Embryonic facial prominence (tissue), 1 donor: Measurements from ENCODE around the gene COPRS.
A peak's percentile ranks its signal among the peaks of the same experiment; 100 is the strongest.
"Not testable (repeated sequence)": the region's sequence is repeated elsewhere in the genome, so short reads cannot be mapped to it uniquely, and the experiment has no call there.

Experiments used
- DNase-seq: peaks from one replicate; pipeline ENCODE4 v3.0.0-alpha.2; 2016; ENCODE audit errors: extremely low spot score

Gene COPRS

DNA sequence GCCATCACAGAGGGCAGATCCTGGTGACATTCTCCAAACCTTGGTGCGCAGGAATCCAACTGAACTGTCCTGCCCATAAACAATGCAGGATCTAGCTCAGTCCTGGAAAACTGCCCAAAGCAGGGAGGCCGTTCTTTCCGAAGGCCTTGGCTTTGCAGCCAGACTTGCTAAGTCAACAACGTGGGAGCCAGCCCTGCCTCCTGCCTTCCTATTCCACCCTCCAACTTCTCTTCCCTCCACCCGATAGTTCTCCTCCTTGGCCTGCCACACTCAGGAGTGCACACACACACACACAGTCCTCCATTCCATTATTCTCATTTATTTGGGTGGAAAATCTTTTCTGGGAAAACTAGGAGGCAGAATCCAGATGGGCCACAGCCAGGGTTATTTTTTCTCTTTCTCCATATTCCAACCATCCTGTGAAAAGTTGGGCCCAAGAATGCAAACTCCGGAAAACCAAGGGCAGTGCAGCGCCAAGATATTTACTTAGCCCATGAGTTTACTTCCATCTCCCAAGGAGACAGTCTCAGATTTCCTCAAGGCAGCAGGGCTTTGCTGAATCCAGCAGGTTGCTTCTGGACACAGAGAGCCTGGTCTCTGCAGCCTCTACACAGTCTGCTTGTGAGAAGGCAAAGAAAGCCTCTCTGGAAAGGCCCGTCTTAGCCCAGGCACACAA lies 15.8 kb downstream of the COPRS start:
- DNase-seq, result no peak

- DNase-seq, result peak; percentile 48
Measured at GRCh38 chr17:31842195-31843069, 16.6 kb downstream of the COPRS start.

DNA sequence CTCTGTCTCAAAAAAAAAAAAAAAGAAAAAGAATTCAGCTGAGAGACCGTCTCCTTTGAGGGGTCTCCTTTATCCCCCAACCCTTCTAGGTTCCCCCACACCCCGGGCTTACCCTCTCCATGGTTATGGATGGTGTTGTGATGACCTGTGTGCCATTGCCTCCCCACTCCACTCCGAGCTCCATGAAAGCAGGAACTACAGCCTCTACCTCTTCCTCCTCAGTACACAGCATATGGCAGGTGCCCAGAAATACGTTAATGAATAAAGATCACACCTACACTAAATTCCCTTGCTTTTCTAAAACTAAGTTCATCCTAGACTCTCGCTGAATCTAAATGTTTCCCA lies 17.2 kb downstream of the COPRS start:
- no peak for DNase-seq

GRCh38 chr17:31838636-31839225 lies 20.3 kb downstream of the COPRS start:
- DNase-seq, result no peak

DNA sequence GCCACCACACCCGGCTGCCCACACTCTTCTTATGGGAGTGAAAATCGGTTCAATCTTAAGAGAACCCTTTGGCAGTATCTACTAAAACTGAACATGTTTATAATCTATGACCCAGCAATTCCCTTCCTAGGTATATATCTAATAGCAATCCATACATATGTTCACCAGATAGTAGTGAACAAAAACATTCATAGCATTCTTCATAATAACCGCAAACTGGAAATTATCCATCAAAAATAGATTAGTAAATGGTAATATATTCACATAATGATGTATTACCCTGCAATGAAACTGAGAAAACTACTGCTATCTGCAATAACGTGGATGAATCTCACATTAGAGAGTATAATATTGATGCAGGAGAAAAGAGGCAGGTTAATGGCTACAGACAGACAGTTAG lies 23.1 kb downstream of the COPRS start:
- DNase-seq, result no peak

GRCh38 chr17:31834448-31834847 lies 24.6 kb downstream of the COPRS start:
- DNase-seq, result no peak

GRCh38 chr17:31832746-31833145 lies 26.3 kb downstream of the COPRS start:
- DNase-seq, result no peak

DNA sequence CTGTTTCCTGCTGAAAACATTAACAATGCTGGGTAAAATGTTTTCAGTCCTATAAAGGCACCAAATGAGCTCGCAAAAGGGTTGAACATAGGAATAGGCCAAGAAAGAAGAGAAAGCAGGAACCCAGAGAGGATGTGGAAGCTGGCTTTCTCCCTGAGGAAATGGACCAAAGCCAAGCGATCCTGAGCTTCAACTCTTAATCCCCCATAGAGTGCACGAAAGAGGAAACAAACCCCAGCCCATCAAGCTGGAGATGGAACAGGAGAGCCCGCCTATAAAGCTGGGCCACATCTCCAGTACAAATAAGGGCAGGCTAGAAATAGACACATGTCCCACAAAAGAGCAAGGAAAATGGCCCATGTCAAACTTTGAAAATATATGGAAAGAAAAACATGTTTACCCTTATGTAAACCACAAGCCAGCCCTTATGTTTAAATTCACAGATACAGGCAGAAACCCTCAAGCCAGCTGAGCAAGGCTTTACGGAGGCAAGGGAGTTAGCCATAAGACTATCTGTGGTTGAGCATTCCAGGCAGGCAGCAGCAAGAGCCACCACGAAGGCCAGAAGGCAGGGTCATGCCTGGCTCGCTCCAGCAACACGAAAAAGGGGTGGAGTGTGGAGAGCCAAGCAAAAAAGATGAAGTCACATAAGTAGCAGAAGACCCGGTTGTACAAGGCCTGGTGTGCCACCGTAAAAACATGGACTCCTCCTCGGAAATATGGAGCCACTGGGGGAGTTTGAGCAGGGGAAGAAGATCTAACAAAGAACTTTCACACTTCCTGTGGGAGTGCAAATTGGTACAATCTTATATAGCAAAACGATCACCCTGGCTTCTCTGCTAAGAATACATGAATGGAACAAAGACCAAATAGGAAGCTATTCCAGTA lies 27.8 kb downstream of the COPRS start:
- no peak for DNase-seq

DNA sequence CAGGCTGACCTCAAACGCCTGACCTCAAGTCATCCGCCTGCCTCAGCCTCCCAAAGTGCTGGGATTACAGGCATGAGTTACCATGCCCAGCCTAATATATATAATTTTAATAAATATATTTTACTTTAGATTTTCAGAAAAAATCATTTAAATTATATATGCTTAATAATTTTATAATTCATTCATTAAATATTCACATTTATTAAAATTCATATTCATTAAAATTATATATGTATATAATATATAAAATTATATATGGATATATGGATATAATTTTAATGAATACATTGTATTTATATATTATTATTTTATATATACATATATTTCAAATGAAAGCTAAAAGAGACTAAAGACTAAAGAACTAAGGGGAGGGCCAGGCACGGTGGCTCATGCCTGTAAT lies 29.4 kb downstream of the COPRS start:
- DNase-seq, result no peak

DNA sequence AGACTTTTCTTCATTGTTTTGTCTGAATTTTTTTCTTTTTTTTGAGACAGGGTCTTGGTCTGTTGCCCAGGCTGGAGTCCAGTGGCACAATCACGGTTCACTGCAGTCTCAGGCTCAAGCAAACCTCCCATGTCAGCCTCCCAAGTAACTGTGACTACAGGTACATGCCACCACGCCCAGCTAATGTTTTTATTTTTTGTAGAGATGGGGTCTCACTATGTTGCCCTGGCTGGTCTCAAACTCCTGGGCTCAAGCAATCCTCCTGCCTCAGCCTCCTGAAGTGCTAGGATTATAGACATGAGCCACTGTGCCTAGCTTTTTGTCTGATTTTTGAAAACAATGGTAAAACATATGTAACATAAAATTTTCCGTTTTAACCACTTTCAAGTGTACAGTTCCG lies 30.1 kb downstream of the COPRS start:
- DNase-seq, result not testable (repeated sequence)

DNA sequence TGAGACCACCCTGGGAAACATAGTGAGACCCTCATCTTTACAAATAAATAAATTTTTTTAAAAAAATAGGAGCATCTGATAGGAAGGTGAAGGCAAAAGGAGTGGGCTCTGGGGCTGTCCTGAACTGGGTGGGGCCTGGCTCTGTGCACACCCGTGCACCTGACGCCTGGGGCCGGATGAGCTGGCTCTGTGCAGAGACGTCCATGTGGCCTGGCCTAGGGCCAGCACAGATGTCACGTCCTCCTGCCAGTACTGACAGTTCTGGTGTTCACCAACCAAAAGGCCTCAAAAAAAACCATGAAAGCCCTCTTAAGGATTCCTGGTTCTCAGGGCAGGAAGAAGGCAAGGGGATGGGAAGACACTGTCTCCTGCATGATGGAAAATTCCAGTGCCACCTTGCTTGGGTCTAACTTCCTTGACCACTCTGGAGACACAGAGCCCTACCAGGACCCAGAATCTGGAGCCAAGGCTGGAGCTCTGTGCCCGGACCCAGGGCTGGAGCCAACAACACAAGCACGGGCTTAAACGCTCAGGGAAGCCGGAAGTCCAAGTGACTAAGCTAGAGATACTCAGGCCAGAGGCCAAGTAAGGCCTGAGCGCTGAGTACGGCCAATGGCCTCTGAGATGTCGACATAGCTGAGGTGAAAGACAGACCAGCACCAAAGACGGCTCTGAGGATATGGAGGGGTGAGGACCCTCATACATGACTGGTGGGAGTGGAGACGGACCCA lies 32.9 kb downstream of the COPRS start:
- DNase-seq, result no peak

DNA sequence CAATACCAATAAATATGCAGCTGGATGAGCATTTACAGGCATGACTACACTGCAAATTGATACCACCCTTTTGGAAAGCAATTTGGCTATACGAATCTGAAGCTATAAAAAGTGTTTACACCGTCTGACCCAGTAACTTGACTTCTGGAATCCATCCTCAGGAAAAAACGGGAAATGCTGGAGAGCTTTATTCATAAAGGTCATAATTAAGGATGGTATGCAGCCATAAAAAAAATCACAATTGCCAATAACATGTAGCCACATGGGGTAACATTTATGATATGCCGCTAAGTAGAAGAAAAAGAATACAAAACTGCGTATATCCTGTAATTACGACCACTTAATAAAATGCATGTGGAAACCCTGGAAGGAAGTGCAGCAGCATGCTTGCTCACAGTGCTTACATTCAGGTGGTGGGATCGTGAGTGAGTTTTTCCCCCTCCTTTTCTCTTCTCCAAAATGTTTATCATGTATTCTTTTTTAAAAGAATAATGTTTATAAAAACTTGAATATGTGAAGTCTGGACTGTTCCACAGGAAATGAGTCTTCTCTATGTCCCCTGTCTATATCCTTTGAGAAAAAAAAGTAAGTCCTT lies 34.2 kb downstream of the COPRS start:
- no peak for DNase-seq

GRCh38 chr17:31823014-31823413 lies 36.0 kb downstream of the COPRS start:
- DNase-seq, result no peak

- DNase-seq, result no peak
Measured at GRCh38 chr17:31820691-31821435, 38.2 kb downstream of the COPRS start.

- no peak for DNase-seq
Measured at GRCh38 chr17:31819578-31819977, 39.5 kb downstream of the COPRS start.

GRCh38 chr17:31818863-31819262 lies 40.2 kb downstream of the COPRS start:
- not testable (repeated sequence) for DNase-seq

DNA sequence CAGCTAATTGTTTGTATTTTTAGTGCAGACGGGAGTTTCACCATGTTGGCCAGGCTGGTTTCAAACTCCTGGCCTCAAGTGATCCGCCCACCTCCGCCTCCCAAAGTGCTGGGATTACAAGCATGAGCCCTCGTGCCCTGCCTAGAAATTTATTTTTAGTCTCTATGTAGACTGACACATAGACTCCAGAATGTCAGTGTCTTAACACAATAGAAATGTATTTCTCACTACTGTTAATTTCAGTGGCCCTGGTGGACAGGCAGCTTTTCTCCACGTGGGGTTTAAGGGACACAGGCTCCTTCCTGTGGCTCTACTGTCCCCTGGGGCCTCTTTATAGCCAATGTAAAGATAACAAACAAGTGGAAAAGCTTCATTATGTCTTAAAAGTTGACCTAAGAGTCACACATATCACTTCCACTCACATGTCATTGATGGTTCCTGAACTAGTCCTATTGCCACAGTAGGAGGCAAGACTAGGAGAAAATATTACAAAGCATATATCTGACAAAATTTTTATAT lies 43.8 kb downstream of the COPRS start:
- DNase-seq, result no peak

DNA sequence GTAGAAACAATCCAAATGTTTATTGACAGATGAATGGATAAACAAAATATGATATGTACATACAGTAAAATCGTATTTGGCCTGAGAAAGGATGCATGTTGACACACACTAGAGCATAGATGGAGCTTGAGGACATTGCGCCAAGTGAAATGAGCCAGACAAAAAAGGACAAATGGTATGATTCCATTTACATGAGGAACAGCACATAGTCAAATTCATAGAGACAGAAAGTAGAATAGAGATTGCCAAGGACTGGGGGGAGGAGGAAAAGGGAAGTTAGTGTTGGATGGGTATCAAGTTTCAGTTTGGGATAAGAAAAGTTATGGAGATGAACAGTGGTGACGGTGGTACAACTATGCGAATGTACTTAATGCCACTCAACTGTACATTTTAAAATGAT lies 47.9 kb downstream of the COPRS start:
- DNase-seq, result no peak

GRCh38 chr17:31809876-31810275 lies 49.2 kb downstream of the COPRS start:
- DNase-seq, result not testable (repeated sequence)

- DNase-seq, result no peak
Measured at GRCh38 chr17:31808521-31809050, 50.5 kb downstream of the COPRS start.
